ENCODE data around the gene USP38. TPM values are rescaled to one million over a fixed set of nuclear protein-coding genes. Genes with fewer than 3 reads are reported as not detected.

USP38 gene
- total RNA-seq, 2 donors from 2014 or later = 11.7 to 14.2 TPM

DNA sequence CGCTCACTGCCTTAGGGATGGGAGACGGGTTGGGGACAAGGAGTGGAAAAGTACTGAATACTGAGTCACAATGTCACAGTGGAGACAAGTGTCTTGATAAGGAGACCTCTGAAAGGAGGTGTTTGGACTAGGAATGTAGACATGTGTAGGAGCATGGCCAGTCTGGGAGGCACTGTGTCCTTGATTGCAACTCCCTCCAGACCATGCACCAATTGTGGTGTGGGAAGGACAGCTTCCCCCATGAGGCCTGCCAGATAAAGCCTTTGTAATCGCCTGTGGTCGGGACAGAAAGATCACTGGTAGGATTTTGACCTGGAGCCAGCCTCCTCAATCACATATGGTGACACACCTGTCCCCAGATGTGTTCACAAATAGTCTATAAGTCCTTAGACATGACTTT lies 64.1 kb downstream of the USP38 start:
- DNase-seq = no peak
- Histone ChIP-seq H3K27ac (no peak overlapping the region), H3K4me3 (no peak overlapping the region)

GRCh38 chr4:143250617-143251016 lies 65.9 kb downstream of the USP38 start:
- Histone ChIP-seq H3K27ac (no peak overlapping the region), H3K9me3 (no peaks in the 10 kb centered on the region), H3K27me3 (no peaks in the 10 kb centered on the region), H3K4me3 (no peak overlapping the region), H3K36me3 (replicated peaks in 1 of 2; ENCODE audit: insufficient read depth in 1 of 2, low read depth in 2 of 2) (no peaks in the 10 kb centered on the region), H3K4me1 (no peaks in the 10 kb centered on the region)
- DNase-seq (no peak), ATAC-seq (no peak)
- TF ChIP-seq, protein P1, sequence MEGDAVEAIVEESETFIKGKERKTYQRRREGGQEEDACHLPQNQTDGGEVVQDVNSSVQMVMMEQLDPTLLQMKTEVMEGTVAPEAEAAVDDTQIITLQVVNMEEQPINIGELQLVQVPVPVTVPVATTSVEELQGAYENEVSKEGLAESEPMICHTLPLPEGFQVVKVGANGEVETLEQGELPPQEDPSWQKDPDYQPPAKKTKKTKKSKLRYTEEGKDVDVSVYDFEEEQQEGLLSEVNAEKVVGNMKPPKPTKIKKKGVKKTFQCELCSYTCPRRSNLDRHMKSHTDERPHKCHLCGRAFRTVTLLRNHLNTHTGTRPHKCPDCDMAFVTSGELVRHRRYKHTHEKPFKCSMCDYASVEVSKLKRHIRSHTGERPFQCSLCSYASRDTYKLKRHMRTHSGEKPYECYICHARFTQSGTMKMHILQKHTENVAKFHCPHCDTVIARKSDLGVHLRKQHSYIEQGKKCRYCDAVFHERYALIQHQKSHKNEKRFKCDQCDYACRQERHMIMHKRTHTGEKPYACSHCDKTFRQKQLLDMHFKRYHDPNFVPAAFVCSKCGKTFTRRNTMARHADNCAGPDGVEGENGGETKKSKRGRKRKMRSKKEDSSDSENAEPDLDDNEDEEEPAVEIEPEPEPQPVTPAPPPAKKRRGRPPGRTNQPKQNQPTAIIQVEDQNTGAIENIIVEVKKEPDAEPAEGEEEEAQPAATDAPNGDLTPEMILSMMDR (IDR thresholded peaks at IDR 0.05) = no peak
- TF ChIP-seq POLR2A (IDR thresholded peaks at IDR 0.05) = no peak
- 92 to 93% methylated on average over 3 of the region's 3 CpGs for WGBS, 2 donors
- intact Hi-C loops (cut with DNase I) = no loop called here

More for the DNA sequence above, 64.1 kb downstream of the USP38 start:
- H3K9me3 ChIP-seq = no peaks in the 10 kb centered on the region
- H3K27me3 ChIP-seq = no peaks in the 10 kb centered on the region
- TF ChIP-seq, protein P1 (IDR thresholded peaks at IDR 0.05) = no peak
- no peak for TF ChIP-seq POLR2A (IDR thresholded peaks at IDR 0.05)
- ATAC-seq = no peak
- no peaks in the 10 kb centered on the region for H3K4me1 ChIP-seq
- WGBS, 2 donors = 70% methylated on average over 4 of the region's 4 CpGs
- no peaks in the 10 kb centered on the region for H3K36me3 ChIP-seq (replicated peaks in 1 of 2; ENCODE audit: insufficient read depth in 1 of 2, low read depth in 2 of 2)
- intact Hi-C loops (cut with DNase I) = no loop called here

GRCh38 chr4:143251348-143251747 lies 66.6 kb downstream of the USP38 start:
- no peak for DNase-seq
- intact Hi-C loops (cut with DNase I) = no loop called here

GRCh38 chr4:143251779-143252178 lies 67.1 kb downstream of the USP38 start:
- Histone ChIP-seq H3K9me3 (no peaks in the 10 kb centered on the region), H3K36me3 (replicated peaks in 1 of 2; ENCODE audit: insufficient read depth in 1 of 2, low read depth in 2 of 2) (no peaks in the 10 kb centered on the region), H3K4me1 (no peaks in the 10 kb centered on the region), H3K27ac (no peak overlapping the region), H3K27me3 (no peaks in the 10 kb centered on the region), H3K4me3 (no peak overlapping the region)
- no peak for TF ChIP-seq POLR2A (IDR thresholded peaks at IDR 0.05)
- TF ChIP-seq, protein P1 (IDR thresholded peaks at IDR 0.05) = no peak
- ATAC-seq = no peak
- WGBS, 2 donors = 0 to 100% methylated on average over 1 of the region's 1 CpG
- no peak for DNase-seq
- intact Hi-C loops (cut with DNase I) = no loop called here

More at GRCh38 chr4:143251348-143251747, 66.6 kb downstream of the USP38 start:
- no peak overlapping the region for H3K27ac ChIP-seq
- no peaks in the 10 kb centered on the region for H3K4me1 ChIP-seq
- no peak for ATAC-seq
- 83 to 96% methylated on average over 1 of the region's 1 CpG for WGBS, 2 donors
- no peaks in the 10 kb centered on the region for H3K27me3 ChIP-seq
- H3K4me3 ChIP-seq = no peak overlapping the region
- TF ChIP-seq, protein P1 (IDR thresholded peaks at IDR 0.05) = no peak
- TF ChIP-seq POLR2A (IDR thresholded peaks at IDR 0.05) = no peak
- H3K9me3 ChIP-seq = no peaks in the 10 kb centered on the region
- H3K36me3 ChIP-seq (replicated peaks in 1 of 2; ENCODE audit: insufficient read depth in 1 of 2, low read depth in 2 of 2) = no peaks in the 10 kb centered on the region

GRCh38 chr4:143252478-143252877 lies 67.8 kb downstream of the USP38 start:
- TF ChIP-seq POLR2A (IDR thresholded peaks at IDR 0.05) = no peak
- TF ChIP-seq, protein P1 (IDR thresholded peaks at IDR 0.05) = no peak
- no peak overlapping the region for H3K4me3 ChIP-seq
- no peak for DNase-seq
- ATAC-seq = no peak
- intact Hi-C loops (cut with DNase I) = no loop called here
- H3K36me3 ChIP-seq (replicated peaks in 1 of 2; ENCODE audit: insufficient read depth in 1 of 2, low read depth in 2 of 2) = no peaks in the 10 kb centered on the region
- no peaks in the 10 kb centered on the region for H3K9me3 ChIP-seq
- H3K4me1 ChIP-seq = no peaks in the 10 kb centered on the region
- WGBS, 2 donors = 79 to 84% methylated on average over 3 of the region's 3 CpGs
- no peak overlapping the region for H3K27ac ChIP-seq
- H3K27me3 ChIP-seq = no peaks in the 10 kb centered on the region
